GM12878 (cell line): ENCODE measurements around the gene DNAJC12. TPM values are rescaled to one million over a fixed set of nuclear protein-coding genes. Genes with fewer than 3 reads are reported as not detected.

Source experiments
- ATAC-seq: fragments of 200-7000 bp; cut with Tn5 transposase; 3 replicates; pipeline ENCODE4 v1.9.1; 2020; ENCODE audit warnings: mild to moderate bottlenecking, moderate library complexity
- BruUV-seq: library from RNA; stranded (reverse); fragments of 400-500 nt; replicated peaks from 2 replicates; lab custom pipeline; 2021; lab: Mats Ljungman, UMichigan
- CTCF ChIA-PET: fragments of 300-600 bp; sonication (Branson Sonifier 250); formaldehyde crosslinking; extraction: SDS; loops from one replicate; lab custom pipeline; 2021; ENCODE audit warnings: inconsistent platforms; lab: Yijun Ruan, JAX
- POLR2A ChIA-PET: fragments of 350-600 bp; formaldehyde crosslinking; extraction: SDS; loops from one replicate; lab custom pipeline; 2021; ENCODE audit warnings: inconsistent platforms; lab: Charles Lee
- RAD21 ChIA-PET: fragments of 300-600 bp; sonication (Branson Sonifier 250); formaldehyde crosslinking; loops from one replicate; lab custom pipeline; 2023; ENCODE audit warnings: antibody characterized with exemption; ENCODE audit not compliant: unreplicated experiment; lab: Charles Lee
- SMC1A ChIA-PET: fragments of 300-600 bp; sonication (Branson Sonifier 250); formaldehyde crosslinking; loops from one replicate; lab custom pipeline; 2023; ENCODE audit not compliant: unreplicated experiment, uncharacterized antibody; lab: Charles Lee
- DNase-seq: peaks from one replicate; pipeline ENCODE4 v3.0.0-alpha.2; 2011; ENCODE audit warnings: low read depth, low spot score
- FAIRE-seq: peaks from 3 replicates; lab custom pipeline; 2011; peaks lifted over from hg19 to GRCh38; lab: Jason Lieb, UNC
- H2AFZ ChIP-seq: 2 replicates; pipeline ENCODE4 v1.6.0; 2011; ENCODE audit warnings: low read depth, low read length, control low read depth; ENCODE audit not compliant: control insufficient read depth
- H3K27ac ChIP-seq: 2 replicates; pipeline ENCODE4 v1.5.1; 2011; ENCODE audit warnings: control low read depth; ENCODE audit not compliant: control insufficient read depth, insufficient read depth
- H3K27me3 ChIP-seq, 2 experiments: replicated peaks in 1 of 2; 2 replicates each; pipeline versions ENCODE4 v1.6.0 to v1.6.1; 2011; ENCODE audit warnings: low read length in 1 of 2; ENCODE audit not compliant: control insufficient read depth in 2 of 2, insufficient read depth in 2 of 2
- H3K36me3 ChIP-seq, 2 experiments: 2 replicates each; pipeline ENCODE4 v1.5.1; 2011; ENCODE audit warnings: low read length in 1 of 2; ENCODE audit not compliant: control insufficient read depth in 2 of 2, insufficient read depth in 2 of 2
- H3K4me1 ChIP-seq: 2 replicates; pipeline ENCODE4 v1.6.1; 2011; ENCODE audit warnings: mild to moderate bottlenecking, low read length, moderate library complexity, mixed read lengths; ENCODE audit not compliant: control insufficient read depth, insufficient read depth
- H3K4me2 ChIP-seq: 2 replicates; pipeline ENCODE4 v1.6.0; 2011; ENCODE audit warnings: control low read depth; ENCODE audit not compliant: control insufficient read depth, insufficient read depth
- H3K4me3 ChIP-seq: fragments of 200-600 bp; sonication (generic); 2 replicates; pipeline ENCODE4 v1.5.1; 2016
- H3K79me2 ChIP-seq: 2 replicates; pipeline ENCODE4 v1.6.0; 2011; ENCODE audit warnings: low read length; ENCODE audit not compliant: control insufficient read depth, insufficient read depth
- H3K9ac ChIP-seq: 2 replicates; pipeline ENCODE4 v1.8.0; 2011; ENCODE audit warnings: low read length, control low read depth, mixed read lengths; ENCODE audit not compliant: control insufficient read depth, insufficient read depth
- H3K9me3 ChIP-seq: replicated peaks from 3 replicates; pipeline ENCODE4 v1.5.1; 2011; ENCODE audit warnings: mild to moderate bottlenecking, low read length; ENCODE audit not compliant: control insufficient read depth, insufficient read depth
- H4K20me1 ChIP-seq: 2 replicates; pipeline ENCODE4 v1.6.0; 2011; ENCODE audit not compliant: control insufficient read depth, insufficient read depth
- BACH1 ChIP-seq: fragments of 450-650 bp; IDR thresholded peaks from 2 replicates; pipeline ENCODE4 v1.6.1; 2017; ENCODE audit warnings: mild to moderate bottlenecking, borderline replicate concordance
- CHD2 ChIP-seq: IDR thresholded peaks from 2 replicates; pipeline ENCODE4 v1.6.1; 2011; ENCODE audit warnings: low read depth, low read length, improper control_type of control experiment, borderline replicate concordance
- EZH2 ChIP-seq: IDR thresholded peaks from 2 replicates; pipeline ENCODE4 v1.6.1; 2012; ENCODE audit warnings: low read depth, mild to moderate bottlenecking, control low read depth, inconsistent platforms, low read length, borderline replicate concordance; ENCODE audit not compliant: control insufficient read depth
- LARP7 ChIP-seq: fragments of 450-650 bp; IDR thresholded peaks from 2 replicates; pipeline ENCODE4 v1.6.1; 2017; ENCODE audit warnings: mild to moderate bottlenecking
- MTA2 ChIP-seq: fragments of 450-650 bp; IDR thresholded peaks from 2 replicates; pipeline ENCODE4 v1.6.1; 2016; ENCODE audit warnings: low read depth, mild to moderate bottlenecking, moderate library complexity
- MXI1 ChIP-seq: fragments of 150-350 bp; IDR thresholded peaks from 2 replicates; pipeline ENCODE4 v1.6.1; 2011; ENCODE audit warnings: low read depth, mild to moderate bottlenecking, inconsistent platforms, low read length, improper control_type of control experiment
- NFYA ChIP-seq: IDR thresholded peaks from 2 replicates; pipeline ENCODE4 v1.6.1; 2011; ENCODE audit warnings: low read depth, mild to moderate bottlenecking, low read length, improper control_type of control experiment, borderline replicate concordance
- PKNOX1 ChIP-seq: fragments of 450-650 bp; IDR thresholded peaks from 2 replicates; pipeline ENCODE4 v1.6.1; 2016; ENCODE audit warnings: mild to moderate bottlenecking
- POLR2AphosphoS5 ChIP-seq: IDR thresholded peaks from 2 replicates; pipeline ENCODE4 v1.6.1; 2011; ENCODE audit warnings: mild to moderate bottlenecking, low read length, inconsistent platforms
- TARDBP ChIP-seq: IDR thresholded peaks from 2 replicates; pipeline ENCODE4 v1.6.1; 2016; ENCODE audit warnings: borderline replicate concordance
- TCF7 ChIP-seq: IDR thresholded peaks from 2 replicates; pipeline ENCODE4 v1.6.1; 2014; ENCODE audit warnings: antibody characterized with exemption, borderline replicate concordance
- ZBED1 ChIP-seq: IDR thresholded peaks from 2 replicates; pipeline ENCODE4 v1.6.1; 2016; ENCODE audit warnings: borderline replicate concordance
- ZBTB4 ChIP-seq: fragments of 450-650 bp; formaldehyde crosslinking; IDR thresholded peaks from 2 replicates; pipeline ENCODE4 v1.4.0; 2022; ENCODE audit warnings: mild to moderate bottlenecking, moderate library complexity
- ZBTB40 ChIP-seq: fragments of 450-650 bp; IDR thresholded peaks from 2 replicates; pipeline ENCODE4 v1.6.1; 2016; ENCODE audit warnings: mild to moderate bottlenecking, moderate library complexity, borderline replicate concordance
- ZNF274 ChIP-seq: IDR thresholded peaks from one replicate; pipeline ENCODE4 v1.8.0; 2011; ENCODE audit not compliant: insufficient read length, insufficient read depth
- ZNF622 ChIP-seq: fragments of 450-650 bp; IDR thresholded peaks from 2 replicates; pipeline ENCODE4 v1.6.1; 2017; ENCODE audit warnings: mild to moderate bottlenecking, inconsistent platforms
- ZZZ3 ChIP-seq: IDR thresholded peaks from 2 replicates; pipeline ENCODE4 v1.6.1; 2011; ENCODE audit warnings: low read depth; ENCODE audit not compliant: control insufficient read depth, insufficient read length
- WGBS: methylation state at CpG from one replicate; pipeline ENCODE4 v1.1.6; 2016; ENCODE audit warnings: low lambda C conversion rate; ENCODE audit not compliant: insufficient replicate concordance, insufficient coverage; ENCODE audit errors: missing lambda C conversion rate; 5-methylcytosine and 5-hydroxymethylcytosine counted together
- in situ Hi-C: fragments of 300-500 bp; cut with MboI; formaldehyde crosslinking; loops from 9 replicates; pipeline ENCODE4 v1.14.3; 2018; ENCODE audit warnings: mixed read lengths
- intact Hi-C: fragments of 100-400 bp; cut with micrococcal nuclease; formaldehyde crosslinking; loops from one replicate; pipeline ENCODE4 v1.14.2; 2022; ENCODE audit not compliant: unreplicated experiment
- polyA plus RNA-seq, 11 experiments: library from polyadenylated mRNA; depleted of rRNA in 4 of 11; unstranded in 6 of 11; stranded (reverse) in 5 of 11; fragments of >200 nt; fragmentation: Nextera tagmentation in 4 of 11; fragmentation: Illumina TruSeq in 1 of 11; extraction: Ambion mirVana in 4 of 11; extraction: Trizol in 1 of 11; gene quantifications; 1 replicate in 1 of 11; 2 replicates in 10 of 11; pipeline versions ENCODE4 v1.2.1 to v1.2.3, GENCODE V29; 2011 to 2016; ENCODE audit warnings: inconsistent platforms in 2 of 11, missing spikeins in 2 of 11, low read depth in 1 of 11
- total RNA-seq, 4 experiments: library from RNA; depleted of rRNA in 3 of 4; stranded (reverse); fragments of >200 nt in 3 of 4; fragmentation: Illumina TruSeq in 1 of 4; extraction: Trizol in 1 of 4; gene quantifications; 2 replicates each; pipeline versions ENCODE4 v1.2.1 to v1.2.3, GENCODE V29; 2013 to 2021

DNAJC12 gene
- total and polyA plus RNA-seq, 10 of the 15 experiments (the other 5 are each of a cell fraction or from before 2014, with no cell fraction given), result 1.1 to 4.5 (median 3.0) TPM

- Histone ChIP-seq H3K36me3 (no peaks in the 10 kb centered on the region), H3K27ac (no peak overlapping the region), H3K79me2 (no peaks in the 10 kb centered on the region), H2AFZ (no peak overlapping the region), H3K9me3 (no peaks in the 10 kb centered on the region), H3K4me3 (no peak overlapping the region), H3K27me3 (no peaks in the 10 kb centered on the region), H3K4me2 (no peak overlapping the region), H4K20me1 (no peaks in the 10 kb centered on the region), H3K9ac (no peak overlapping the region), H3K4me1 (no peaks in the 10 kb centered on the region)
- POLR2A ChIA-PET, result no interaction called here
- RAD21 ChIA-PET, result no interaction called here
- intact Hi-C loops, result no loop called here
- BruUV-seq, result no TSS peak
- CTCF ChIA-PET, result interaction anchor here (0.6 to 4.0 kb wide), 3 partner anchors 28 to 605 kb away, joined by 3 to 10 read pairs (median 3); no protein-coding TSS in a partner anchor
- DNase-seq (no peak), ATAC-seq (no peak), FAIRE-seq (no peak)
- WGBS, result 53% methylated on average over 4 of the region's 4 CpGs
- SMC1A ChIA-PET, result interaction anchor here (1.1 kb wide), 1 partner anchor 20 kb away, joined by 3 read pairs; no protein-coding TSS in a partner anchor
- in situ Hi-C loops, result no loop called here
- TF ChIP-seq ZBED1 (no peak), MXI1 (no peak), CHD2 (no peak), LARP7 (no peak), NFYA (no peak), TARDBP (no peak), ZBTB40 (no peak), ZNF274 (no peak), ZZZ3 (no peak), ZNF622 (no peak), PKNOX1 (no peak), ZBTB4 (CRISPR knock-in tag) (no peak), POLR2AphosphoS5 (no peak), TCF7 (no peak), BACH1 (no peak), MTA2 (no peak), EZH2 (no peak)
Observed at GRCh38 chr10:67816719-67817118, 21.3 kb downstream of the DNAJC12 start.
